ENCODE measurements around the gene CHRFAM7A. TPM values are rescaled to one million over a fixed set of nuclear protein-coding genes. Genes with fewer than 3 reads are reported as not detected.
"Not testable (repeated sequence)": the region's sequence is repeated elsewhere in the genome, so short reads cannot be mapped to it uniquely, and the experiment has no call there.

Gene CHRFAM7A
- under 1 TPM; 0.42 to 0.59 TPM for total RNA-seq

GRCh38 chr15:30392766-30393663 is at the start of gene CHRFAM7A:
Gene CHRFAM7A, minus strand, starts transcription at chr15:30393540. Its CDS starts 10,189 bp downstream, at chr15:30383351.
- DNase-seq; H3K9me3 ChIP-seq; H3K36me3 ChIP-seq; H3K4me3 ChIP-seq; intact Hi-C loops (cut with DNase I); H3K9ac ChIP-seq (ENCODE audit: low read depth in 2 of 2, low read length in 2 of 2); H3K27ac ChIP-seq; H3K27me3 ChIP-seq; H3K4me1 ChIP-seq: not testable (repeated sequence)

- DNase-seq; H3K4me1 ChIP-seq; H3K9me3 ChIP-seq; H3K27me3 ChIP-seq; H3K4me3 ChIP-seq; H3K36me3 ChIP-seq; intact Hi-C loops (cut with DNase I); H3K27ac ChIP-seq; H3K9ac ChIP-seq (ENCODE audit: low read depth in 2 of 2, low read length in 2 of 2): not testable (repeated sequence)
Measured at GRCh38 chr15:30438348-30438747, 45.0 kb upstream of the CHRFAM7A start.

GRCh38 chr15:30435878-30436277 is 42.5 kb upstream of the CHRFAM7A start:
- H3K9me3 ChIP-seq; H3K27me3 ChIP-seq; H3K4me3 ChIP-seq; H3K36me3 ChIP-seq; H3K4me1 ChIP-seq; intact Hi-C loops (cut with DNase I); H3K27ac ChIP-seq; H3K9ac ChIP-seq (ENCODE audit: low read depth in 2 of 2, low read length in 2 of 2): not testable (repeated sequence)
- DNase-seq, result peak; percentile 4

GRCh38 chr15:30420723-30421122 is 27.4 kb upstream of the CHRFAM7A start:
- H3K9me3 ChIP-seq; H3K4me3 ChIP-seq; H3K27ac ChIP-seq; H3K36me3 ChIP-seq; H3K27me3 ChIP-seq; intact Hi-C loops (cut with DNase I); DNase-seq; H3K9ac ChIP-seq (ENCODE audit: low read depth in 2 of 2, low read length in 2 of 2); H3K4me1 ChIP-seq: not testable (repeated sequence)

- H3K4me3 ChIP-seq; H3K4me1 ChIP-seq; H3K36me3 ChIP-seq; H3K9me3 ChIP-seq; H3K9ac ChIP-seq (ENCODE audit: low read depth in 2 of 2, low read length in 2 of 2); H3K27me3 ChIP-seq; intact Hi-C loops (cut with DNase I); DNase-seq; H3K27ac ChIP-seq: not testable (repeated sequence)
Measured at GRCh38 chr15:30414160-30414559, 20.8 kb upstream of the CHRFAM7A start, which contains the start of gene GOLGA8R. Gene GOLGA8R, minus strand, starts transcription at chr15:30414260. Its CDS starts 98 bp downstream, at chr15:30414162.

GRCh38 chr15:30407636-30408035 is 14.3 kb upstream of the CHRFAM7A start:
- not testable (repeated sequence) for H3K27ac ChIP-seq
- DNase-seq, result peak; percentile 12

GRCh38 chr15:30398988-30399387 is 5.6 kb upstream of the CHRFAM7A start:
- peak; percentile 49 for DNase-seq
- H3K4me1 ChIP-seq; H3K27ac ChIP-seq; H3K4me3 ChIP-seq; H3K9ac ChIP-seq (ENCODE audit: low read depth in 2 of 2, low read length in 2 of 2); H3K27me3 ChIP-seq; H3K9me3 ChIP-seq; H3K36me3 ChIP-seq; intact Hi-C loops (cut with DNase I): not testable (repeated sequence)

More at GRCh38 chr15:30407636-30408035, 14.3 kb upstream of the CHRFAM7A start:
- H3K4me1 ChIP-seq; H3K4me3 ChIP-seq; H3K36me3 ChIP-seq; intact Hi-C loops (cut with DNase I); H3K9me3 ChIP-seq; H3K27me3 ChIP-seq; H3K9ac ChIP-seq (ENCODE audit: low read depth in 2 of 2, low read length in 2 of 2): not testable (repeated sequence)

GRCh38 chr15:30393664-30393991 is 288 bp upstream of the CHRFAM7A start:
- H3K4me1 ChIP-seq; intact Hi-C loops (cut with DNase I); H3K9ac ChIP-seq (ENCODE audit: low read depth in 2 of 2, low read length in 2 of 2); H3K36me3 ChIP-seq; H3K9me3 ChIP-seq; H3K27me3 ChIP-seq; H3K4me3 ChIP-seq; H3K27ac ChIP-seq; DNase-seq: not testable (repeated sequence)

GRCh38 chr15:30386318-30386887 is 6.9 kb downstream of the CHRFAM7A start:
- H3K27ac ChIP-seq; H3K4me3 ChIP-seq; H3K9me3 ChIP-seq; intact Hi-C loops (cut with DNase I); H3K9ac ChIP-seq (ENCODE audit: low read depth in 2 of 2, low read length in 2 of 2); H3K36me3 ChIP-seq; H3K27me3 ChIP-seq; H3K4me1 ChIP-seq; DNase-seq: not testable (repeated sequence)

- H3K36me3 ChIP-seq; DNase-seq; intact Hi-C loops (cut with DNase I); H3K9me3 ChIP-seq; H3K4me1 ChIP-seq; H3K27me3 ChIP-seq; H3K27ac ChIP-seq; H3K4me3 ChIP-seq; H3K9ac ChIP-seq (ENCODE audit: low read depth in 2 of 2, low read length in 2 of 2): not testable (repeated sequence)
Measured at GRCh38 chr15:30377082-30377413, 16.3 kb downstream of the CHRFAM7A start.

- H3K9ac ChIP-seq (ENCODE audit: low read depth in 2 of 2, low read length in 2 of 2); H3K36me3 ChIP-seq; H3K9me3 ChIP-seq; H3K27me3 ChIP-seq; H3K27ac ChIP-seq; H3K4me1 ChIP-seq; intact Hi-C loops (cut with DNase I); DNase-seq; H3K4me3 ChIP-seq: not testable (repeated sequence)
Measured at GRCh38 chr15:30376375-30377081, 16.8 kb downstream of the CHRFAM7A start.

GRCh38 chr15:30375872-30376271 is 17.5 kb downstream of the CHRFAM7A start:
- H3K9me3 ChIP-seq; H3K36me3 ChIP-seq; H3K9ac ChIP-seq (ENCODE audit: low read depth in 2 of 2, low read length in 2 of 2); intact Hi-C loops (cut with DNase I); DNase-seq; H3K4me3 ChIP-seq; H3K27ac ChIP-seq; H3K27me3 ChIP-seq; H3K4me1 ChIP-seq: not testable (repeated sequence)

- H3K9me3 ChIP-seq; H3K4me1 ChIP-seq; H3K9ac ChIP-seq (ENCODE audit: low read depth in 2 of 2, low read length in 2 of 2); H3K4me3 ChIP-seq; H3K27ac ChIP-seq; H3K27me3 ChIP-seq; H3K36me3 ChIP-seq; DNase-seq; intact Hi-C loops (cut with DNase I): not testable (repeated sequence)
Measured at GRCh38 chr15:30374862-30375261, 18.5 kb downstream of the CHRFAM7A start.

Data from colonic mucosa (tissue), 4 donors.